Measurements from ENCODE around the gene EIF4H. TPM values are rescaled to one million over a fixed set of nuclear protein-coding genes. Genes with fewer than 3 reads are reported as not detected.

The EIF4H gene
- total RNA-seq, 2 experiments from 2014 or later = 461 to 464 TPM

DNA sequence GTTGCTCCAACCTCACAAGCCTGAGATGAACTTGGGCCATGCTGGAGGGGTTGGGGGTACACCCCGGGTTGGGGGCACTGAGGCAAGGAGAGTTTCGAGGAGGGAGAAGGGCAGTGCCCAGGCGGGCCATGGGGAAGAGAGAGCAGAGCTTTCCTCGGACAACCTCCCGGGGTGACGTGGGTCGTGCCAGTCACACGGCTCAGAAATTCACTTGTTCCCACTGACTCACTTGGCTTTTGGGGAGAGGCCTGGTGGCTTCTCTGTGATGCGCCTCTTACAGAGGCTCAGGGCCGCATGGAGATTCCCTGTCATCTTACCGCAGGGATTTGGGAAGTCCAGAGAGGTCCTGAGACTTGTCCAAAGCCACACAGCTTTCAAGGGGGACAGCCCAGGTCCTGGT is 38.5 kb downstream of the EIF4H start:
- Mint-ChIP-seq H3K4me3 (no peak overlapping the region), H3K9me3 (no peaks in the 10 kb centered on the region), H3K27ac (no peak overlapping the region), H3K36me3 (ENCODE audit: low read depth) (peaks cover under 1% of the 10 kb centered on the region), H3K4me1 (ENCODE audit: low read depth) (peaks cover 14% of the 10 kb centered on the region), H3K27me3 (peaks cover 5% of the 10 kb centered on the region)
- intact Hi-C loops (cut with micrococcal nuclease) = no loop called here
- TF ChIP-seq, protein P1, sequence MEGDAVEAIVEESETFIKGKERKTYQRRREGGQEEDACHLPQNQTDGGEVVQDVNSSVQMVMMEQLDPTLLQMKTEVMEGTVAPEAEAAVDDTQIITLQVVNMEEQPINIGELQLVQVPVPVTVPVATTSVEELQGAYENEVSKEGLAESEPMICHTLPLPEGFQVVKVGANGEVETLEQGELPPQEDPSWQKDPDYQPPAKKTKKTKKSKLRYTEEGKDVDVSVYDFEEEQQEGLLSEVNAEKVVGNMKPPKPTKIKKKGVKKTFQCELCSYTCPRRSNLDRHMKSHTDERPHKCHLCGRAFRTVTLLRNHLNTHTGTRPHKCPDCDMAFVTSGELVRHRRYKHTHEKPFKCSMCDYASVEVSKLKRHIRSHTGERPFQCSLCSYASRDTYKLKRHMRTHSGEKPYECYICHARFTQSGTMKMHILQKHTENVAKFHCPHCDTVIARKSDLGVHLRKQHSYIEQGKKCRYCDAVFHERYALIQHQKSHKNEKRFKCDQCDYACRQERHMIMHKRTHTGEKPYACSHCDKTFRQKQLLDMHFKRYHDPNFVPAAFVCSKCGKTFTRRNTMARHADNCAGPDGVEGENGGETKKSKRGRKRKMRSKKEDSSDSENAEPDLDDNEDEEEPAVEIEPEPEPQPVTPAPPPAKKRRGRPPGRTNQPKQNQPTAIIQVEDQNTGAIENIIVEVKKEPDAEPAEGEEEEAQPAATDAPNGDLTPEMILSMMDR (IDR thresholded peaks at IDR 0.05) = no peak
- DNase-seq (no peak), ATAC-seq (no peak)
- POLR2A ChIA-PET = no interaction called here
- CTCF ChIA-PET = interaction anchor here (3.7 kb wide), 1 partner anchor 188 kb away, joined by 16 read pairs; no protein-coding TSS in a partner anchor

DNA sequence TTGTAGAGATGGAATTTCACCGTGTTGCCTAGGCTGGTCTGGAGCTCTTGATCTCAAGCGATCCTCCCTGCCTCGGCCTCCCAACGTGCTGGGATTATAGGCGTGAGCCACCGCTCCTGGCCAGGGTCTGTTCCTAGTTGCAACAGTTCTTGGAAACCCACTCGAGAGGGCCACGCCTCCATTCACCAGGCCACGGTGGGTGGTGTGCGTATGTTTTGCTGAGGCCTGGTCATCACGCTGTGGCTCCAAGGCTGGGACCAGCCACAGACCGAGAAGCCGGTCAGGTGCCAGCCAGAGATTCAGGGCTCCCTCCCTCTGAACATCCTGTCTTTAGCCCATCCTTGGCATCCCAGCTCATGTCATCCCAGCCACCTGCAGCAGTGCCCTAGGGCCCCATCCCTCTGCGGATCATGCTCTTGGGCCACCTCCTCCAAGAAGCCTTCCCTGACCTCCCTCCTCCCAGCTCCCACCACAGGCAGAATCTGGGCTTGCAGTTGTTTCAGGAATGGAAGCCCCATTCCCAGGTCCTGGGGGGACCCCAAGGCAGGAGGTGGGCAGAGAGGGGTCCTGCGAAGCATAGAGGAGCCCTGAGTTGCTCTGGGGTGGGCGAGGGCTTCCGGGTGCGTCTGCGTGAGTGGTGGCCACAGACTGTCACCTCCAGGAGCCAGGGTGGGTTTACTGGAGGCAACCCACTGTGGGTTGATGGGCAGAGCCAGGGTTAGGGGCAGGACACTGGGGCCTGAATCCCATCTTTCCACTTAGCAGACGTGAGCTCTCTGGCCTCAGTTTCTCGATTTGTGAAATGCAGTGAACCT is 40.9 kb downstream of the EIF4H start:
- H3K4me1 Mint-ChIP-seq (ENCODE audit: low read depth) = peaks cover 16% of the 10 kb centered on the region
- intact Hi-C loops (cut with micrococcal nuclease) = no loop called here
- no peaks in the 10 kb centered on the region for H3K27me3 Mint-ChIP-seq
- DNase-seq (no peak), ATAC-seq (no peak)
- no peak overlapping the region for H3K27ac Mint-ChIP-seq
- ChIA-PET POLR2A (no interaction called here), CTCF (interaction anchor here (1.0 to 3.7 kb wide), 2 partner anchors 9 to 186 kb away, joined by 4 to 16 read pairs; no protein-coding TSS in a partner anchor)
- H3K9me3 Mint-ChIP-seq = no peaks in the 10 kb centered on the region
- H3K4me3 Mint-ChIP-seq = no peak overlapping the region
- TF ChIP-seq, protein P1 (IDR thresholded peaks at IDR 0.05) = no peak
- H3K36me3 Mint-ChIP-seq (ENCODE audit: low read depth) = peaks cover 7% of the 10 kb centered on the region

DNA sequence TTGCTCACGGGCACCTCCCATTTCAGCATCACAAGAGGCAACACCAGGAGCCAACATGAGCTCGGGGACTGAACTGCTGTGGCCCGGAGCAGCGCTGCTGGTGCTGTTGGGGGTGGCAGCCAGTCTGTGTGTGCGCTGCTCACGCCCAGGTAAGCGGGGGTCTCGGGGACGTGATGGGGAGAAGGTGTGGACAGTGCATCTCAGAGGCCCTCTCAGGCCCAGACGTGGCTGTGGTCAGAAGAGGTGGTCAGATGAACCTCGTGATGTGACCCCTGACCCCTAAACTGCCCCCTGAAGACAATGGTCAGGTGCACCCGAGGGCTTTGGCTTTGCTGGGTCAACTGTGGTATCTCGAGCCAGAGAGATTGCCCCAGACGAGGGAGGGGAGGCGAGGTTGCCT is 41.8 kb downstream of the EIF4H start:
- Mint-ChIP-seq H3K36me3 (ENCODE audit: low read depth) (peaks cover 7% of the 10 kb centered on the region), H3K27me3 (no peaks in the 10 kb centered on the region), H3K27ac (no peak overlapping the region), H3K9me3 (no peaks in the 10 kb centered on the region), H3K4me3 (no peak overlapping the region), H3K4me1 (ENCODE audit: low read depth) (peaks cover 16% of the 10 kb centered on the region)
- intact Hi-C loops (cut with micrococcal nuclease) = no loop called here
- ATAC-seq (no peak), DNase-seq (no peak)
- CTCF ChIA-PET = interaction anchor here (0.9 to 3.7 kb wide), 4 partner anchors 10 to 185 kb away, joined by 3 to 16 read pairs (median 8); no protein-coding TSS in a partner anchor
- TF ChIP-seq, protein P1 (IDR thresholded peaks at IDR 0.05) = no peak
- POLR2A ChIA-PET = no interaction called here

DNA sequence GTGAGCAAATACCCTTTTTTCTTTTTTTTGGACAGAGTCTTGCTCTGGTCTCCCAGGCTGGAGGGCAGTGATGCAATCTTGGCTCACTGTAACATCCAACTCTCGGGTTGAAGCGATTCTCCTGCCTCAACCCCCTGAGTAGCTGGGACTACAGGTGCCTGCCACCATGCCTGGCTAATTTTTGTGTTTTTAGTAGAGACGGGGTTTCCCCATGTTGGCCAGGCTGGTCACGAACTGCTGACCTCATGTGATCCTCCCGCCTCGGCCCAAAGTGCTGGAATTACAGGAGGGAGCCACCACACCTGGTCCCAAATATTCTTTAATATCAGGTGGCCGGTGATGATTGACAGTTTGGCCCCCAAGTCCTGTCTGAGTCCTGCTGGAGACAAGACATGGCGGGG is 42.2 kb downstream of the EIF4H start:
- Mint-ChIP-seq H3K36me3 (ENCODE audit: low read depth) (peaks cover 7% of the 10 kb centered on the region), H3K27me3 (no peaks in the 10 kb centered on the region), H3K27ac (no peak overlapping the region), H3K4me1 (ENCODE audit: low read depth) (peaks cover 16% of the 10 kb centered on the region), H3K9me3 (no peaks in the 10 kb centered on the region), H3K4me3 (no peak overlapping the region)
- ATAC-seq = no peak
- ChIA-PET POLR2A (no interaction called here), CTCF (interaction anchor here (0.9 to 2.6 kb wide), 3 partner anchors 10 to 184 kb away, joined by 3 to 13 read pairs (median 4); no protein-coding TSS in a partner anchor)
- no peak for DNase-seq
- TF ChIP-seq, protein P1 (IDR thresholded peaks at IDR 0.05) = no peak
- intact Hi-C loops (cut with micrococcal nuclease) = no loop called here

All from activated CD8-positive, alpha-beta T cell treated with anti-CD3 and anti-CD28 coated beads for 36 hours (primary cell).